Measurements from ENCODE around the gene SCUBE3. TPM values are rescaled to one million over a fixed set of nuclear protein-coding genes. Genes with fewer than 3 reads are reported as not detected.

The SCUBE3 gene
- total RNA-seq, 5 donors from 2014 or later (not counting 1 experiment from before 2014, with no cell fraction given), result 0.03 to 0.14 (median 0.08) TPM; not detected in 1

GRCh38 chr6:35298625-35299140 is 84.9 kb downstream of the SCUBE3 start:
- ChIA-PET CTCF (interaction anchor here (0.5 to 6.4 kb wide), 6 partner anchors 12 to 776 kb away, joined by 3 to 37 read pairs (median 4); no protein-coding TSS in a partner anchor), POLR2A (no interaction called here)
- H3K4me1 ChIP-seq (ENCODE audit: control insufficient read depth in 1 of 2, extremely low read depth in 1 of 2, insufficient read depth in 2 of 2, low read length in 2 of 2), result peaks cover 37 to 53% of the 10 kb centered on the region in 2 experiments
- peaks cover 27% of the 10 kb centered on the region for H3K36me3 Mint-ChIP-seq
- peaks cover 8 to 27% of the 10 kb centered on the region in 2 donors for H3K36me3 ChIP-seq (ENCODE audit: control insufficient read depth in 2 of 2, extremely low read depth in 1 of 2, insufficient read depth in 1 of 2, low read length in 1 of 2)
- H3K9me3 ChIP-seq, result no peaks in the 10 kb centered on the region
- WGBS (ENCODE audit: insufficient coverage), result 0% methylated on average over 1 of the region's 6 CpGs
- peak overlapping the region; percentile 86 to 97 (median 90) for H3K4me3 Mint-ChIP-seq
- H3K27me3 Mint-ChIP-seq, result no peaks in the 10 kb centered on the region
- peak overlapping the region; percentile 70 to 97 for H3K4me3 ChIP-seq (ENCODE audit: control insufficient read depth in 1 of 2, extremely low read depth in 1 of 2, low read length in 1 of 2)
- H3K27ac Mint-ChIP-seq, result peak overlapping the region; percentile 96 to 97
- H3K27ac ChIP-seq (ENCODE audit: low read length), result peak overlapping the region; percentile 93
- peaks cover 55 to 60% (median 60%) of the 10 kb centered on the region in 3 donors for H3K4me1 Mint-ChIP-seq
- DNase-seq (peak in 4 of 35 experiments; percentile 16 to 44 (median 32)), ATAC-seq (replicated peaks in 1 of 4) (no peak)
- no peaks in the 10 kb centered on the region for H3K27me3 ChIP-seq (replicated peaks in 1 of 2; ENCODE audit: control insufficient read depth in 2 of 2, extremely low read depth in 1 of 2, insufficient read depth in 2 of 2, low read length in 1 of 2)
- no peaks in the 10 kb centered on the region for H3K9me3 Mint-ChIP-seq

- ATAC-seq (replicated peaks in 1 of 4), result no peak
- Mint-ChIP-seq H3K27ac (peak overlapping the region; percentile 96 to 97), H3K27me3 (no peaks in the 10 kb centered on the region), H3K4me1 (peaks cover 62 to 65% (median 64%) of the 10 kb centered on the region in 3 donors), H3K36me3 (peaks cover 27% of the 10 kb centered on the region), H3K9me3 (no peaks in the 10 kb centered on the region), H3K4me3 (peak overlapping the region; percentile 86 to 97 (median 90))
- Histone ChIP-seq H3K9me3 (no peaks in the 10 kb centered on the region), H3K4me3 (ENCODE audit: control insufficient read depth in 1 of 2, extremely low read depth in 1 of 2, low read length in 1 of 2) (peak overlapping the region; percentile 70 to 97), H3K36me3 (ENCODE audit: control insufficient read depth in 2 of 2, extremely low read depth in 1 of 2, insufficient read depth in 1 of 2, low read length in 1 of 2) (peaks cover 4 to 26% of the 10 kb centered on the region in 2 donors), H3K27me3 (replicated peaks in 1 of 2; ENCODE audit: control insufficient read depth in 2 of 2, extremely low read depth in 1 of 2, insufficient read depth in 2 of 2, low read length in 1 of 2) (no peaks in the 10 kb centered on the region), H3K4me1 (ENCODE audit: control insufficient read depth in 1 of 2, extremely low read depth in 1 of 2, insufficient read depth in 2 of 2, low read length in 2 of 2) (peaks cover 44 to 63% of the 10 kb centered on the region in 2 experiments), H3K27ac (ENCODE audit: low read length) (peak overlapping the region; percentile 93)
- peak in 8 of 35 experiments; percentile 24 to 40 (median 32) for DNase-seq
- ChIA-PET POLR2A (no interaction called here), CTCF (interaction anchor here in 1 of 2 donors (0.6 to 6.4 kb wide), 6 partner anchors 14 to 172 kb away, joined by 3 to 37 read pairs (median 6); no protein-coding TSS in a partner anchor)
- WGBS (ENCODE audit: insufficient coverage), result 0% methylated on average over 1 of the region's 4 CpGs
Observed at GRCh38 chr6:35299674-35300073, 85.9 kb downstream of the SCUBE3 start.

GRCh38 chr6:35300848-35301247 is 87.1 kb downstream of the SCUBE3 start:
- H3K27me3 ChIP-seq (replicated peaks in 1 of 2; ENCODE audit: control insufficient read depth in 2 of 2, extremely low read depth in 1 of 2, insufficient read depth in 2 of 2, low read length in 1 of 2), result no peaks in the 10 kb centered on the region
- H3K4me3 ChIP-seq (ENCODE audit: control insufficient read depth in 1 of 2, extremely low read depth in 1 of 2, low read length in 1 of 2), result peak overlapping the region; percentile 70 to 97
- CTCF ChIA-PET, result interaction anchor here (0.6 to 6.4 kb wide), 12 partner anchors 9 to 342 kb away, joined by 3 to 37 read pairs (median 4); partner anchors contain the start of gene PPARD (in 1 of the 2)
- POLR2A ChIA-PET, result interaction anchor here (0.5 to 1.0 kb wide), 3 partner anchors 25 to 1308 kb away, joined by 3 to 9 read pairs (median 4); no protein-coding TSS in a partner anchor
- H3K4me1 ChIP-seq (ENCODE audit: control insufficient read depth in 1 of 2, extremely low read depth in 1 of 2, insufficient read depth in 2 of 2, low read length in 2 of 2), result peaks cover 49 to 75% of the 10 kb centered on the region in 2 experiments
- Mint-ChIP-seq H3K27me3 (no peaks in the 10 kb centered on the region), H3K4me1 (peaks cover 64 to 72% (median 66%) of the 10 kb centered on the region in 3 donors), H3K9me3 (no peaks in the 10 kb centered on the region), H3K36me3 (peaks cover 27% of the 10 kb centered on the region), H3K4me3 (peak overlapping the region; percentile 86 to 97 (median 90)), H3K27ac (peak overlapping the region; percentile 96 to 97)
- ATAC-seq (replicated peaks in 1 of 4) (peak; percentile 38 to 43 (median 40)), DNase-seq (peak in 34 of 35 experiments; percentile 32 to 73 (median 57))
- H3K36me3 ChIP-seq (ENCODE audit: control insufficient read depth in 2 of 2, extremely low read depth in 1 of 2, insufficient read depth in 1 of 2, low read length in 1 of 2), result peaks cover 0 to 21% of the 10 kb centered on the region in 2 donors
- no peaks in the 10 kb centered on the region for H3K9me3 ChIP-seq
- peak overlapping the region; percentile 93 for H3K27ac ChIP-seq (ENCODE audit: low read length)

Other genes starting within 250 kb of the SCUBE3 start
- not detected for gene TCP11, start 72.6 kb upstream of the SCUBE3 start, total RNA-seq
- gene ZNF76, start 45.8 kb downstream of the SCUBE3 start, total RNA-seq, result 10 to 100 TPM; 72.7 to 91.3 (median 84.8) TPM
- 100 to 1,000 TPM; 221 to 311 (median 298) TPM for gene DEF6, start 83.9 kb downstream of the SCUBE3 start, total RNA-seq
- 10 to 100 TPM; 36.8 to 41.3 (median 37.9) TPM for gene PPARD, start 128.6 kb downstream of the SCUBE3 start, total RNA-seq
- 10 to 100 TPM in 3 of 5 donors, 1 to 10 TPM in 2; 5.6 to 12.8 (median 11.7) TPM for gene FANCE, start 238.4 kb downstream of the SCUBE3 start, total RNA-seq